Measurements from ENCODE around the gene ACOT7.
A peak's percentile ranks its signal among the peaks of the same experiment; 100 is the strongest.

ACOT7 gene

GRCh38 chr1:6416295-6416656 lies 22.7 kb upstream of the ACOT7 start:
- in situ Hi-C loops (cut with MboI; ENCODE audit: low sequenced_read_pairs, unreplicated experiment): no loop called here
- no peak for TF ChIP-seq CTCF (IDR thresholded peaks at IDR 0.05; ENCODE audit: borderline replicate concordance, control extremely low read depth, extremely low read depth, insufficient read depth, missing control alignments)

GRCh38 chr1:6414881-6415626 lies 21.5 kb upstream of the ACOT7 start:
- no peak for DNase-seq (ENCODE audit: low spot score)
- in situ Hi-C loops (cut with MboI; ENCODE audit: low sequenced_read_pairs, unreplicated experiment): no loop called here
- no peak for TF ChIP-seq CTCF (IDR thresholded peaks at IDR 0.05; ENCODE audit: borderline replicate concordance, control extremely low read depth, extremely low read depth, insufficient read depth, missing control alignments)

More at GRCh38 chr1:6416295-6416656, 22.7 kb upstream of the ACOT7 start:
- DNase-seq (ENCODE audit: low spot score): no peak

- in situ Hi-C loops (cut with MboI; ENCODE audit: low sequenced_read_pairs, unreplicated experiment): no loop called here
- DNase-seq (ENCODE audit: low spot score): peak; percentile 80
- TF ChIP-seq CTCF (IDR thresholded peaks at IDR 0.05; ENCODE audit: borderline replicate concordance, control extremely low read depth, extremely low read depth, insufficient read depth, missing control alignments): peak; percentile 40
Measured at GRCh38 chr1:6414443-6414844, 20.9 kb upstream of the ACOT7 start.

GRCh38 chr1:6412896-6413295 lies 19.3 kb upstream of the ACOT7 start:
- in situ Hi-C loops (cut with MboI; ENCODE audit: low sequenced_read_pairs, unreplicated experiment): no loop called here
- DNase-seq (ENCODE audit: low spot score): no peak
- no peak for TF ChIP-seq CTCF (IDR thresholded peaks at IDR 0.05; ENCODE audit: borderline replicate concordance, control extremely low read depth, extremely low read depth, insufficient read depth, missing control alignments)

GRCh38 chr1:6410248-6410893 lies 16.8 kb upstream of the ACOT7 start:
- no peak for DNase-seq (ENCODE audit: low spot score)
- TF ChIP-seq CTCF (IDR thresholded peaks at IDR 0.05; ENCODE audit: borderline replicate concordance, control extremely low read depth, extremely low read depth, insufficient read depth, missing control alignments): no peak
- in situ Hi-C loops (cut with MboI; ENCODE audit: low sequenced_read_pairs, unreplicated experiment): no loop called here

- no peak for TF ChIP-seq CTCF (IDR thresholded peaks at IDR 0.05; ENCODE audit: borderline replicate concordance, control extremely low read depth, extremely low read depth, insufficient read depth, missing control alignments)
- DNase-seq (ENCODE audit: low spot score): no peak
- in situ Hi-C loops (cut with MboI; ENCODE audit: low sequenced_read_pairs, unreplicated experiment): loop anchor here (10.0 kb wide), 2 partner anchors 65 to 155 kb away; no protein-coding TSS in a partner anchor
Measured at GRCh38 chr1:6409733-6410132, 16.2 kb upstream of the ACOT7 start.

Measured in GM13976 (cell line).